Measurements from ENCODE around the gene LCE3B. TPM values are rescaled to one million over a fixed set of nuclear protein-coding genes. Genes with fewer than 3 reads are reported as not detected.

Gene LCE3B
- total and polyA plus RNA-seq, 10 of the 15 experiments (the other 5 are each of a cell fraction or from before 2014, with no cell fraction given) = not detected

GRCh38 chr1:152565115-152565514, 48.5 kb upstream of the LCE3B start:
- no peak overlapping the region for H3K4me3 ChIP-seq
- in situ Hi-C loops (cut with MboI) (no loop called here), intact Hi-C loops (cut with micrococcal nuclease; ENCODE audit: unreplicated experiment) (no loop called here)
- H3K27me3 ChIP-seq (replicated peaks in 1 of 2; ENCODE audit: control insufficient read depth in 2 of 2, insufficient read depth in 2 of 2, low read length in 1 of 2) = no peaks in the 10 kb centered on the region
- H4K20me1 ChIP-seq (ENCODE audit: control insufficient read depth, insufficient read depth) = no peaks in the 10 kb centered on the region
- DNase-seq (ENCODE audit: low read depth, low spot score) (no peak), ATAC-seq (no peak), FAIRE-seq (no peak)
- H3K9me3 ChIP-seq (replicated peaks; ENCODE audit: control insufficient read depth, insufficient read depth, low read length) = peaks cover under 1% of the 10 kb centered on the region; the same call in 1 of the 3 replicates
- no peak overlapping the region for H3K9ac ChIP-seq (ENCODE audit: control insufficient read depth, insufficient read depth, low read length)
- BruUV-seq (replicated peaks) = no TSS peak
- 7% methylated on average over 2 of the region's 2 CpGs for WGBS (ENCODE audit: insufficient coverage, insufficient replicate concordance, low lambda C conversion rate, missing lambda C conversion rate)
- H3K79me2 ChIP-seq (ENCODE audit: control insufficient read depth, insufficient read depth, low read length) = no peaks in the 10 kb centered on the region
- ChIA-PET CTCF (interaction anchor here (0.9 kb wide), 1 partner anchor 107 kb away, joined by 3 read pairs; no protein-coding TSS in a partner anchor), SMC1A (ENCODE audit: uncharacterized antibody, unreplicated experiment) (no interaction called here), POLR2A (no interaction called here), RAD21 (ENCODE audit: unreplicated experiment) (no interaction called here)
- no peak overlapping the region for H3K4me2 ChIP-seq (ENCODE audit: control insufficient read depth, insufficient read depth)
- H2AFZ ChIP-seq (ENCODE audit: control insufficient read depth, low read depth, low read length) = no peak overlapping the region
- H3K27ac ChIP-seq (ENCODE audit: control insufficient read depth, insufficient read depth) = no peak overlapping the region
- H3K36me3 ChIP-seq (ENCODE audit: control insufficient read depth in 2 of 2, insufficient read depth in 2 of 2, low read length in 1 of 2) = no peaks in the 10 kb centered on the region
- no peaks in the 10 kb centered on the region for H3K4me1 ChIP-seq (ENCODE audit: control insufficient read depth, insufficient read depth, low read length)
- TF ChIP-seq CREM (IDR thresholded peaks at IDR 0.05; ENCODE audit: low read depth) (no peak), POLR2AphosphoS5 (IDR thresholded peaks at IDR 0.05; ENCODE audit: low read length) (no peak), RUNX3 (IDR thresholded peaks at IDR 0.05; ENCODE audit: low read length) (peak; percentile 66), ATF3 (IDR thresholded peaks at IDR 0.05; ENCODE audit: borderline replicate concordance, extremely low read depth, low read depth, low read length) (no peak), NFXL1 (IDR thresholded peaks at IDR 0.05; ENCODE audit: borderline replicate concordance) (no peak), ZNF24 (IDR thresholded peaks at IDR 0.05) (no peak), TCF3 (IDR thresholded peaks at IDR 0.05; ENCODE audit: borderline replicate concordance, insufficient read depth, low read depth, low read length) (no peak), ZBTB40 (IDR thresholded peaks at IDR 0.05; ENCODE audit: borderline replicate concordance) (no peak), NKRF (conservative IDR thresholded peaks at IDR 0.05) (no peak), MEF2A (IDR thresholded peaks at IDR 0.05; ENCODE audit: insufficient read depth, low read depth, low read length) (peak; percentile 59; the same call in 1 of the 2 replicates), EGR1 (IDR thresholded peaks at IDR 0.05; ENCODE audit: borderline replicate concordance in 1 of 2, low read depth in 2 of 2, low read length in 2 of 2) (no peak), FOXK2 (IDR thresholded peaks at IDR 0.05) (no peak), HDGF (IDR thresholded peaks at IDR 0.05) (no peak), SMC3 (IDR thresholded peaks at IDR 0.05; ENCODE audit: borderline replicate concordance, low read length) (no peak), FOXM1 (IDR thresholded peaks at IDR 0.05; ENCODE audit: low read depth, low read length) (no peak), SUPT20H (IDR thresholded peaks at IDR 0.05; ENCODE audit: borderline replicate concordance, control insufficient read depth, low read depth, low read length) (no peak), NFIC (IDR thresholded peaks at IDR 0.05; ENCODE audit: low read depth, low read length) (peak; percentile 62; the same call in 1 of the 2 replicates), ZZZ3 (IDR thresholded peaks at IDR 0.05; ENCODE audit: control insufficient read depth, insufficient read length, low read depth) (no peak), SREBF1 (IDR thresholded peaks at IDR 0.05; ENCODE audit: low read length) (no peak), EZH2 (IDR thresholded peaks at IDR 0.05; ENCODE audit: borderline replicate concordance, control insufficient read depth, low read depth, low read length) (no peak)

Data from GM12878 (cell line).